ENCODE measurements around the gene NUBP2.

The NUBP2 gene

DNA sequence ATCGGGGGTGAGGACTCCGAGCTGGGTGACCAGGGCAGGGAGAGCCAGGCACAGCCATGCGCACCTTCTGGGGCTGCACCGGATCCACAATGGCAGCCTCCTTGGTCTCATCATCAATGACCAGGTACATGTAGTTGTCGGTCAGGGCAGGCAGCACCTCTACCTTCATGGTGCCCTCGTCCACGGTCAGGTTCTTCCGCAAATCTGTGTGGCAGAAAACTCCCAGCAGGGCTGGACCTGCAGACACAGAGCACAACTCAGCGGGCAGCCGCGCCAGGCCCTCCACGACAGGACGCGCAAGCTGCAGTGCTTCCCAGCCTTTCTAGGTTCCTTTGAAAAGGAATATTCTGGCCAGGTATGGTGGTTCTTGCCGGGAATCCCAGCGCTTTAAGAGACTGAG, 40.0 kb downstream of the NUBP2 start:
- Histone ChIP-seq H3K27me3 (no peaks in the 10 kb centered on the region), H3K36me3 (peaks cover 3% of the 10 kb centered on the region; the same call in 1 of the 2 replicates), H3K4me1 (no peaks in the 10 kb centered on the region), H3K4me3 (ENCODE audit: low read depth, low read length) (no peak overlapping the region), H3K9me3 (no peaks in the 10 kb centered on the region)
- TF ChIP-seq, protein P1, sequence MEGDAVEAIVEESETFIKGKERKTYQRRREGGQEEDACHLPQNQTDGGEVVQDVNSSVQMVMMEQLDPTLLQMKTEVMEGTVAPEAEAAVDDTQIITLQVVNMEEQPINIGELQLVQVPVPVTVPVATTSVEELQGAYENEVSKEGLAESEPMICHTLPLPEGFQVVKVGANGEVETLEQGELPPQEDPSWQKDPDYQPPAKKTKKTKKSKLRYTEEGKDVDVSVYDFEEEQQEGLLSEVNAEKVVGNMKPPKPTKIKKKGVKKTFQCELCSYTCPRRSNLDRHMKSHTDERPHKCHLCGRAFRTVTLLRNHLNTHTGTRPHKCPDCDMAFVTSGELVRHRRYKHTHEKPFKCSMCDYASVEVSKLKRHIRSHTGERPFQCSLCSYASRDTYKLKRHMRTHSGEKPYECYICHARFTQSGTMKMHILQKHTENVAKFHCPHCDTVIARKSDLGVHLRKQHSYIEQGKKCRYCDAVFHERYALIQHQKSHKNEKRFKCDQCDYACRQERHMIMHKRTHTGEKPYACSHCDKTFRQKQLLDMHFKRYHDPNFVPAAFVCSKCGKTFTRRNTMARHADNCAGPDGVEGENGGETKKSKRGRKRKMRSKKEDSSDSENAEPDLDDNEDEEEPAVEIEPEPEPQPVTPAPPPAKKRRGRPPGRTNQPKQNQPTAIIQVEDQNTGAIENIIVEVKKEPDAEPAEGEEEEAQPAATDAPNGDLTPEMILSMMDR (IDR thresholded peaks at IDR 0.05; ENCODE audit: low read depth, low read length) = no peak
- no peak for DNase-seq

DNA sequence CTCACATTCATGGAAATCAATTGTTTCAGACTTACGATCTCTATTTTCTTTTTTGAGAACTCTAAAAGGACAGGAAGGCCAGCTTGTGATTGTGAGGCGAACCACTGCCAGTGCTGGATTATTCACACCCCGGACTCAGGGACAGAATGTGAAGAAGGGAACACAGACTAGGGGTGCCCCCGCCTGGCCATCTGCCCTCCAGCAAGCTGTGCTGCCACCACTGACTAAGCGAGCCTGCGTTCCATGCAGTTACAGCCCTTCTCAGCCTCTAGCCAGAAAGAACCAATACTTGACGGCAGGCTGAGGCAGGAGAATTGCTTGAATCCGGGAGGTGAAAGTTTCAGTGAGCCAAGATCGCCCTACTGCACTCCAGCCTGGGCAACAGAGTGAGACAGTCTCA, 41.1 kb downstream of the NUBP2 start:
- H3K4me1 ChIP-seq = no peaks in the 10 kb centered on the region
- peaks cover 3% of the 10 kb centered on the region for H3K36me3 ChIP-seq
- H3K4me3 ChIP-seq (ENCODE audit: low read depth, low read length) = no peak overlapping the region
- TF ChIP-seq, protein P1 (IDR thresholded peaks at IDR 0.05; ENCODE audit: low read depth, low read length) = peak; percentile 33
- H3K27me3 ChIP-seq = no peaks in the 10 kb centered on the region
- DNase-seq = peak; percentile 57
- H3K9me3 ChIP-seq = no peaks in the 10 kb centered on the region

DNA sequence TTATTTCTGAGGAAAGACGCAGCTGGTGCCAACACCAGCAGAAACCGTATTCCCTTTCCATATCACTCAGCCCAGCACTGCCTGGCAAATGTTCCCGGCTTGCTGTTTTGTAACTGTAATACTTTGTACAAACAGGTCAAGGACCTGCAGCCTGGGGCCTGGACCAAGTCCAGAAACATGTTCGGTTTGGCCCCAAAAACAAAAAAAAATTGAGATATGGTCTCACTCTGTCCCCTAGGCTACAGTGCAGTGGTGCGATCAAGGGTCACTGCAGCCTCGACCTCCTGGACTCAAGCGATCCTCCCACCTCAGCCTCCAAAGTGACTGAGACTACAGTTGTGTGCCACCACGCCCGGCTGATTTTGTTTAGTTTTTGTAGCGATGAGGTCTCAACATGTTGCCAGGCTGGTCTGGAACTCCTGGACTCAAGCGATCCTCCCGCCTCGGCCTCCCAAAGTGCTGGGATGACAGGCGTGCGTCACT, 42.7 kb downstream of the NUBP2 start:
- TF ChIP-seq, protein P1 (IDR thresholded peaks at IDR 0.05; ENCODE audit: low read depth, low read length) = no peak
- Histone ChIP-seq H3K36me3 (peaks cover 12% of the 10 kb centered on the region), H3K9me3 (no peaks in the 10 kb centered on the region), H3K27me3 (no peaks in the 10 kb centered on the region), H3K4me1 (no peaks in the 10 kb centered on the region), H3K4me3 (ENCODE audit: low read depth, low read length) (peak overlapping the region; percentile 51)
- no peak for DNase-seq

DNA sequence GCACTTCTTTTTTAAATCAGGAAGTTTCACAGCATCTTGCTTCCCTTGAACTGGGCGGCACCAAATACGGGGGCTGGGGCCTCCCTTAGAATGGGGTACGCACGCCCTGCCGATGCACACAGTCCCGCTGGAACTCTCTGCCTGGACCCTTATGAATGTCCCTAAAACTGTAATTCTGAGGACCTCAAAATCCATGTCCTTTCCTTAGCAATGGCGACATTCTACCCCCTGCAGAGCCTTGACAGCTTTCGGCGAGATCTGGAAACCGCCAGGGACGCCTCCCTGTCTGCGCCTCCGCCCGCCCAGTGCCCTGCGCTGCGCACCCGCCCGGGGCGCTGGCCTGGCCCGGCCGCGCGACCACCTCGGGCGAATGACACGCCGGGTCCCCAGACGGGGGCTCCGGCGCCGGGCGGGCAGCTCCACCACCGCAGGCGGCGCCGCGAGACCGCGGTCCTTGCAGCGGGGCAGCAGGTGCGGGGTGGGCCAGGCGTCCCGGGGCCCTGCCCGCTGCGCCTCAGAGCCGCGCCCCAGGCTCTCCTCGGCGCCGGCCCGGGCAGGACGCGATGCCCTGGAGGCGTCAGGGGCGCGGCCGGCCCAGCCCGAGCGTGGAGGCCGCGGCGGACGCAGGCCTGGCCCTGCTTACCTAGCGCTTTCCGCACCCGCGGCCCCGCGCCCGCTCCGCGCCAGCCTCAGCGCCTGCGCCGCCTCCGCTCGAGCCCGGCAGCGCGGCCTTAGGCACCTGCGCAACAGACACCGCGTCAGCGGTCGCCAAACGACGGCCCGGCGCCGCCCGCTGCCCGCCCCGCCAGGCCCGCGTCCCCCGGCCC, 43.3 kb downstream of the NUBP2 start:
- Histone ChIP-seq H3K4me1 (no peaks in the 10 kb centered on the region), H3K9me3 (no peaks in the 10 kb centered on the region), H3K4me3 (ENCODE audit: low read depth, low read length) (peak overlapping the region; percentile 51), H3K27me3 (no peaks in the 10 kb centered on the region), H3K36me3 (peaks cover 13% of the 10 kb centered on the region)
- no peak for DNase-seq
- TF ChIP-seq, protein P1 (IDR thresholded peaks at IDR 0.05; ENCODE audit: low read depth, low read length) = no peak

DNA sequence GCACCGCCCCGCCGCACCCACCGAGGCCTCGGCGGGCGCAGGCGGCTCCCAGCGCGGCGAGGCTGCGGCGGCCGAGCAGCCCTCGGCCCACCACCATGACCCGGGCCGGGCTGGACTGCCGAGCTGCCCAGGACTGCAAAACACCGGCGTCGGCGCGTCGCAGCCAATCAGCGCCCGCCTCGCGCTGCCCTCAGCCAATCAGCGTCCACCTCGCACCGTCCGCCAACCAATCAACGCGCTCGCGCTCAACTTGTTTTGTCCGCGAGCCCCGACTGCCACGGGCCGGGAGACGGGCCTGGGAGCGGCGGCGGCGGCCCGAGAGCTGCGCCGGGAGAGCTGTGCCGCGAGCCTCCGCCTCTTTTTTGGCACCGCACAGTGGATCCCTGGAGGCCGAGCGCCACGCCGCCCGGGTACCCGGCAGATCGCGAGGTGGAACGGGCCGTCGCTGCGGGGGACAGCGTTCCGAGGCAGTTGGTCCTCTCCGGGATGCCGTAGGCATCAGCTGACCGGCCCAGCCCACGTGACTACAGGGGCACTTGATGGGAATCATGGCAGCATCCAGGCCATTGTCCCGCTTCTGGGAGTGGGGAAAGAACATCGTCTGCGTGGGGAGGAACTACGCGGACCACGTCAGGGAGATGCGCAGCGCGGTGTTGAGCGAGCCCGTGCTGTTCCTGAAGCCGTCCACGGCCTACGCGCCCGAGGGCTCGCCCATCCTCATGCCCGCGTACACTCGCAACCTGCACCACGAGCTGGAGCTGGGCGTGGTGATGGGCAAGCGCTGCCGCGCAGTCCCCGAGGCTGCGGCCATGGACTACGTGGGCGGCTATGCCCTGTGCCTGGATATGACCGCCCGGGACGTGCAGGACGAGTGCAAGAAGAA, 44.2 kb downstream of the NUBP2 start, which contains the start of the genes FAHD1 and HAGH:
TSS of gene FAHD1 (plus strand) at position 516 of the 883 bp plus-strand sequence. CDS start at position 549, 33 bp downstream.
TSS of gene HAGH (minus strand) at position 135 of the 883 bp plus-strand sequence. CDS start at position 97, 38 bp downstream.
- TF ChIP-seq, protein P1 (IDR thresholded peaks at IDR 0.05; ENCODE audit: low read depth, low read length) = no peak
- H3K9me3 ChIP-seq = no peaks in the 10 kb centered on the region
- peaks cover 12% of the 10 kb centered on the region for H3K36me3 ChIP-seq
- no peaks in the 10 kb centered on the region for H3K27me3 ChIP-seq
- peak within 1 kb of the TSS; percentile 97 for H3K4me3 ChIP-seq (ENCODE audit: low read depth, low read length)
- DNase-seq = peak; percentile 93
- no peaks in the 10 kb centered on the region for H3K4me1 ChIP-seq

All from BE2C (cell line).